ENCODE results near the gene NANP. TPM values are rescaled to one million over a fixed set of nuclear protein-coding genes. Genes with fewer than 3 reads are reported as not detected.
"Not testable (repeated sequence)": the region's sequence is repeated elsewhere in the genome, so short reads cannot be mapped to it uniquely, and the experiment has no call there.

Gene NANP
- total RNA-seq, 1 donor from 2014 or later, result 7.6 TPM

DNA sequence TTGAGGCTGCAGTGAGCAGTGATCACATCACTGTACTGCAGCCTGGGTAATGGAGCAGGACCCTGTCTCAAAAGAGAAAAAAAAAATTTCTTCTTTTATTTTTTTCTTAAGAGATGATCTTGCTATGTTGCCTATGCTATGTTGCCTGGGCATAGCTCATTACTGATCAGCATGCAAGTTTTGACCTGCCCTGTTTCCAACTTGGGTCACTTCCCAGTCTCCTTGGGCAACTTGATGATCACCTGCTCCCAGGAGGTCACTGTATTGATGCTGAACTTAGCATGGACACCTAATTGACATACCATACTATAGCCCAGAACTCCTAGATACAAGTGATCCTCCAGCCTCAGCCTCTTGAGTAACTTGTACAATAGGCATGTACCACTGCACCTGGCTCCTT, 30.7 kb upstream of the NANP start:
- peaks cover 3% of the 10 kb centered on the region for H3K9me3 Mint-ChIP-seq (ENCODE audit: low read depth)
- TF ChIP-seq CTCF (IDR thresholded peaks at IDR 0.05), result no peak
- H3K4me3 Mint-ChIP-seq (ENCODE audit: unreplicated experiment), result no peak overlapping the region
- DNase-seq (ENCODE audit: low spot score), result no peak
- H3K27me3 Mint-ChIP-seq (ENCODE audit: low read depth), result no peaks in the 10 kb centered on the region
- H3K27ac Mint-ChIP-seq (ENCODE audit: unreplicated experiment), result no peak overlapping the region
- no peaks in the 10 kb centered on the region for H3K4me1 Mint-ChIP-seq (ENCODE audit: low read depth)
- peaks cover 6% of the 10 kb centered on the region for H3K36me3 Mint-ChIP-seq (ENCODE audit: low read depth)

GRCh38 chr20:25652866-25653265, 29.1 kb upstream of the NANP start:
- H3K4me3 Mint-ChIP-seq (ENCODE audit: unreplicated experiment); H3K27ac Mint-ChIP-seq (ENCODE audit: unreplicated experiment); H3K9me3 Mint-ChIP-seq (ENCODE audit: low read depth); DNase-seq (ENCODE audit: low spot score); H3K4me1 Mint-ChIP-seq (ENCODE audit: low read depth); H3K36me3 Mint-ChIP-seq (ENCODE audit: low read depth); H3K27me3 Mint-ChIP-seq (ENCODE audit: low read depth): not testable (repeated sequence)

DNA sequence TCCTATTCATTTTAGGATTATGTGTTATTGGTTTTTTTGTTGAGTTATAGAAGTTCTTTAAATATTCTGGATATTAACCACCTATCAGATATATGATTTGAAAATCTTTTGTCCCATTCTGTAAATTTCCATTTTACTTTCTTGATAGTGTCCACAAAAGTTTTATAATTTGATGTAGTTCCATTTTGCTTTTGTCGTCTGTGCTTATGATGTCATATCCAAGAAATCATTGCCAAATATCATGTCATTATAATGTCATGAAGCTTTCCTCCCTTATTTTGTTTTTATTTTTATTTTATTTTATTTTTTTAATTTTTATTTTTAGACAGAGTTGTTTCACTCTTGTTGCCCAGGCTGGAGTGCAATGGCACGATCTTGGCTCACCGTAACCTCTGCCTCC, 21.0 kb upstream of the NANP start:
- Mint-ChIP-seq H3K4me1 (ENCODE audit: low read depth) (no peaks in the 10 kb centered on the region), H3K36me3 (ENCODE audit: low read depth) (peaks cover 17% of the 10 kb centered on the region), H3K27me3 (ENCODE audit: low read depth) (no peaks in the 10 kb centered on the region)

GRCh38 chr20:25643716-25644115, 19.9 kb upstream of the NANP start:
- no peak overlapping the region for H3K27ac Mint-ChIP-seq (ENCODE audit: unreplicated experiment)
- DNase-seq (ENCODE audit: low spot score), result no peak
- peaks cover 17% of the 10 kb centered on the region for H3K36me3 Mint-ChIP-seq (ENCODE audit: low read depth)
- no peak overlapping the region for H3K4me3 Mint-ChIP-seq (ENCODE audit: unreplicated experiment)
- no peaks in the 10 kb centered on the region for H3K27me3 Mint-ChIP-seq (ENCODE audit: low read depth)
- H3K9me3 Mint-ChIP-seq (ENCODE audit: low read depth), result peaks cover 10% of the 10 kb centered on the region
- TF ChIP-seq CTCF (IDR thresholded peaks at IDR 0.05), result no peak
- H3K4me1 Mint-ChIP-seq (ENCODE audit: low read depth), result no peaks in the 10 kb centered on the region

More for the DNA sequence above, 21.0 kb upstream of the NANP start:
- no peak overlapping the region for H3K27ac Mint-ChIP-seq (ENCODE audit: unreplicated experiment)
- H3K4me3 Mint-ChIP-seq (ENCODE audit: unreplicated experiment), result no peak overlapping the region
- DNase-seq (ENCODE audit: low spot score), result no peak
- H3K9me3 Mint-ChIP-seq (ENCODE audit: low read depth), result peaks cover 10% of the 10 kb centered on the region
- TF ChIP-seq CTCF (IDR thresholded peaks at IDR 0.05), result no peak

DNA sequence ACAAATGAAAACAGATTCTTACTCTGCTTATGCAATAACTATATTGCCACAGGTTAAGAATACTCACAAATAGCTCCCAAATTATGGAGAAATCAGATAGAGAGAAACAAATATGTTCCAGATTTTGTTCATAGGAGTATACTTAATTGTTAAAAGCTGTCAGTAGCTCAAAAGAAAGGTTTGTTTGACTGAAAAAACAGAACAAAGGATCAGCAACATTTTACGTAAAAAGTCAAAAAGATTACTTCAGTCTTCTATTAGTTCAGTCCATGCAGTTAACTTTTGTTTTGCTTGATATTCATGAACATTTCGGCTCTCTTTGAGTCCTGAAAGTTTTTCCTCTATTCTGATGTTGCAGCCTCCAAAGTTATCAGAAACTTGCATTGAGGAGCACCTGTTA, 13.4 kb upstream of the NANP start:
- Mint-ChIP-seq H3K4me1 (ENCODE audit: low read depth) (no peaks in the 10 kb centered on the region), H3K36me3 (ENCODE audit: low read depth) (peaks cover 6% of the 10 kb centered on the region), H3K4me3 (ENCODE audit: unreplicated experiment) (no peak overlapping the region), H3K27ac (ENCODE audit: unreplicated experiment) (no peak overlapping the region), H3K27me3 (ENCODE audit: low read depth) (no peaks in the 10 kb centered on the region), H3K9me3 (ENCODE audit: low read depth) (no peaks in the 10 kb centered on the region)
- no peak for TF ChIP-seq CTCF (IDR thresholded peaks at IDR 0.05)
- DNase-seq (ENCODE audit: low spot score), result no peak

- DNase-seq (ENCODE audit: low spot score), result no peak
- H3K27me3 Mint-ChIP-seq (ENCODE audit: low read depth), result no peaks in the 10 kb centered on the region
- no peaks in the 10 kb centered on the region for H3K4me1 Mint-ChIP-seq (ENCODE audit: low read depth)
- no peak overlapping the region for H3K27ac Mint-ChIP-seq (ENCODE audit: unreplicated experiment)
- TF ChIP-seq CTCF (IDR thresholded peaks at IDR 0.05), result no peak
- no peaks in the 10 kb centered on the region for H3K9me3 Mint-ChIP-seq (ENCODE audit: low read depth)
- H3K36me3 Mint-ChIP-seq (ENCODE audit: low read depth), result peaks cover 8% of the 10 kb centered on the region
- H3K4me3 Mint-ChIP-seq (ENCODE audit: unreplicated experiment), result no peak overlapping the region
Measured at GRCh38 chr20:25632940-25633790, 9.4 kb upstream of the NANP start.

DNA sequence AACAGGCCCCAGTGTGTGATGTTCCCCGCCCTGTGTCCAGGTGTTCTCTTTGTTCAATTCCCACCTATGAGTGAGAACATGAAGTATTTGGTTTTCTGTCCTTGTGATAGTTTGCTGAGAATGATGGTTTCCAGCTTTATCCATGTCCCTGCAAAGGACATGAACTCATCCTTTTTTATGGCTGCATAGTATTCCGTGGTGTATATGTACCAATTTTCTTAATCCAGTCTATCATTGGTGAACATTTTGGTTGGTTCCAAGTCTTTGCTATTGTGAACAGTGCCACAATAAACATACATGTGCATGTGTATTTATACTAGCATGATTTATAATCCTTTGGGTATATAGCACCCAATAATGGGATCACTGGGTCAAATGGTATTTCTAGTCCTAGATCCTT, 6.8 kb upstream of the NANP start:
- not testable (repeated sequence) for H3K27ac Mint-ChIP-seq (ENCODE audit: unreplicated experiment); H3K27me3 Mint-ChIP-seq (ENCODE audit: low read depth); DNase-seq (ENCODE audit: low spot score); H3K36me3 Mint-ChIP-seq (ENCODE audit: low read depth); H3K4me1 Mint-ChIP-seq (ENCODE audit: low read depth); H3K4me3 Mint-ChIP-seq (ENCODE audit: unreplicated experiment); H3K9me3 Mint-ChIP-seq (ENCODE audit: low read depth)
